Activated T-cell treated with anti-CD3 and anti-CD28 coated beads for 4 hours (primary cell): Measurements from ENCODE around the gene COG5.

Experiments
- DNase-seq: peaks from one replicate; pipeline ENCODE4 v3.0.0-alpha.2; 2020

COG5 gene

DNA sequence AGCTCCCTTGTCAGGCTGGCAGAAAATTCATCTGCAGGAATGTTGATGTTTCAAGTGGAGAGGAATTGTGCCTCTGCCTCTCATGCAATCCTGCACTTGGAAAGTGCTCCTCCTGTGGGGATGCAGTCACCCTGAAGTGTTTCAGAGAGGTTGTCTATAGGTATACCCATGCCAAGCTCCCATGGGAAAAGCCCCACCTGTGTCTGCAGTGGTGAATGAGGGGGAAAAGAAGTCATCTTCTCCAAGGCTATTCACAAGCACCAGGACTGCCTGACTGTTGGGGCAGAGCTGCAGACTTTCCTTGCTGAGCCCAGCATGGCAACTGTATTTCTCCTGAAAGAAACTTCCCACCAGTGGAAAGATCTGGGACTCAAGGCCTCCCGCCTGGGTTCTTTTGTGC, 58.4 kb downstream of the COG5 start:
- no peak for DNase-seq

GRCh38 chr7:107503687-107504086, 60.0 kb downstream of the COG5 start:
- DNase-seq = no peak

DNA sequence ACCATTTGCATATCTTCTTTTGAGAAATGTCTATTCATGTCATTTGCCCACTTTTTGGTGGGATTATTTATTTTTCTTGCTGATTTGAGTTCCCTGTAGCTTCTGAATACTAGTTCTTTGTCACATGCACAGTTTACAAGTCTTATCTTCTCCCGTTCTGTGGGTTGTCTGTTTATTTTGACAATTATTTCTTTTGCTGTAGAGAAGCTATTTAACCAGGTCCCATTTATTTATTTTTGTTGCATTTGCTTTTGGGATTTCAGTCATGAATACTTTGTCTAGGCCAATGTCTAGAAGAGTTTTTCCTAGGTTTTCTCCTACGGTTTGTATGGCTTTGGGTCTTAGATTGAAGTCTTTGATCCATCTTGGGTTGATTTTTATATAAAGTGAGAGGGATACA, 60.9 kb downstream of the COG5 start:
- DNase-seq = no peak

GRCh38 chr7:107502154-107502553, 61.6 kb downstream of the COG5 start:
- no peak for DNase-seq

DNA sequence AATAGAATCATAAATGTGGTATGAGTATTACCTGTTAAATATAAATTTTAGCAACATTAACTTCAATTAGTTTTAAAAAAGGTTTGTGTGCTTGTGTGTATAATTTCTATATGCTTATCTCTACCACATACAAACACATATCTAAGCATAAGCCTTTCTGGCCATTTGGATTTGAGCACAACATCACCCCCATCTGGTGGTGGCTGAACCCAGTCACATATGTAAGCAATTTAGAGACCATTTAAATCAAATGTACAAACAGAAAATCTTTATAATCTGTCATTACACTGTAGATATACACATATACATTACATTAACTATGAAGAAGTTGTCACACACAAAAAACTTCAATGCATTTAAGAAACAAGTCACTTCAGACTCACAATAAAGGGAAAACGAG, 62.1 kb downstream of the COG5 start:
- no peak for DNase-seq

GRCh38 chr7:107499731-107500130, 64.0 kb downstream of the COG5 start:
- DNase-seq = no peak

DNA sequence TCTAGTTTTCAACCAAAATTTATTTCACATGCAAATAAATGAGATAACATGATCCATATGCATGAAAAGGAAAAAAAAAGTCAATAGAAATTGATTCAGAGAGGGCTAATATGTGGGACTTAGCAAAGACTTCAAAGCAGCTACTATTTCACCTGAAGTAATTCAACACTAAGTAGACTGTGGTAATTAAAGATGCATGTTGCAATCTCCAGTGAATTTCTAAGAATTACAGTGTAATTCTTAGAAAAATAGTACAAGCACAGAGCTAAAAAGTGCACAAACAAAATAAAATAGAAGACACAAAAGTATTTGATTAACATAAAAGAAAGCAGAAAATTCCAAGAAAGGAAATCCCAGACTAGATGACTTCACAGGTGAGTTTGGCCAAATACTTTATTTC, 68.2 kb downstream of the COG5 start:
- DNase-seq = no peak

DNA sequence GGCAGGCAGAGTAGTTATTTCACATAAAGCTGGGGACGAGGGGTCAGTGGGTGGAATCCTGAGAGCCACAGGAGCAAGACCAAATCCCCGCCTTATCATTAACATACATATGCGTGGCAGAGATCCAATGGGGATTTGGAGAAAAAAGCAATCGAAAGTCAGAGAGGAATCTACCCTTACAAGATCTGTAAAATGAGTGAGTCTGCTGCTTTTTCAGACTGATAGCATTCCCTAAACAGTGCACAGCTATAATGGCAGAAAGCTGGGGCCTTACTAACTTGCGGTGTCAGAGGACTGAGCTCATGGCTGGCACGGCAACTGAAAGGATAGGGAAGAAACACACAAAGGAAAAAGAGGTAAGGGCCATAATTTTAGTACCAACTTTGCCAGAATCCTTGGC, 68.8 kb downstream of the COG5 start:
- no peak for DNase-seq

GRCh38 chr7:107494315-107494751, 69.4 kb downstream of the COG5 start:
- DNase-seq = no peak

- no peak for DNase-seq
Observed at GRCh38 chr7:107492875-107493274, 70.8 kb downstream of the COG5 start.

DNA sequence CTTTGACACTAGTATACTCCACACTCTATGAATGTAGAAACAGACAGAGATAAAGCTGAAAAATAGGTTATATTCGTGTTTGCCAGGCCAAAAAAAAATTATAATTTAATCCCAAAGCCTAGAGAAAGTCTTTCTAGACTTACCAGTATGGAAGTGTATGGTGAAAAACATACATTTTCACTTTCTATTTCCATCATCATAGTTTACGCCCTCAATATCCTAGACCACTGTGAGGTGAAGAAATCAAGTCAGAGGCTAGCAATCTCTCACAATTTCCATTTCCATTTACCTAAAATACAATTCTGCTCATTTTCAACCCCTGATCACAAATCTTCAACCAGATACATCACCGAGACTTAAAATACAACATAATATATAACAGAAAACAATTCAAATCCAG, 77.7 kb downstream of the COG5 start:
- DNase-seq = no peak

GRCh38 chr7:107482571-107482970, 81.1 kb downstream of the COG5 start:
- no peak for DNase-seq

DNA sequence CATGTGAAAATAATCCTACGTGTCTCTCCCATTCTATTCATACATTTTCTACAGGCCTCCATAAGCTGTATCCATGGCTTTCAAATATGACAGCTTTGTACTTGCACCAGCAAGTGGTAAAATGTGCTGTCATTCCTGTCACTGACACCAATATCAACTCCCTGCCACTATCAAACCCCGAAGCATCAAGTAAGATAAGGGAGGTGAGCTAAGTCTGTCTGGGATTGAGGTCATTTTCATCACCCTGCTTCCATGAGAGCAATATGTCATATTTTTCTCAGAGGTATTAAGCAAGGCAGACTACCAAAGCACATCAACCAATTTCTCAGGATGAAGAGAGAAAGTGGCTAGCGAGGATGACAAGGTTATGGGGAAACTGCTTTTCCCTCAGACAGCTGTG, 82.8 kb downstream of the COG5 start:
- DNase-seq = no peak

DNA sequence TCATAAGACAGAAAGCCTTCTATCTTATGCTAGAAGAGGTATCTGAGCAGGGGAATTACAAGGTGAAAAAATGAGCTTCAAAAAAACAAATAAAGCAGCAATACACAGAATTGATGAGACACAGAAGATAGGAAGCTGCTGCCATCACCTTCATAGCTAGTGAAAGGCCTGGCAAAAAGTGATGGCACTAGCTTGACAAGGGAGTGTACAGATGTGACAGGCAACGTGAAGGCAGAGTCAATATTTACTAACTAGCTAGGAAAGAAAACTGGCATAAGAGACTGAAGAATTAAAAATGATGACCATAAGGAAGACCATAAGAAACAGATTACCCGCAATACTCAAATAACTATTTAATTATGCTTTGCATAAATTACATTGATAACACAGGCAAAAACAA, 84.4 kb downstream of the COG5 start:
- DNase-seq = no peak

DNA sequence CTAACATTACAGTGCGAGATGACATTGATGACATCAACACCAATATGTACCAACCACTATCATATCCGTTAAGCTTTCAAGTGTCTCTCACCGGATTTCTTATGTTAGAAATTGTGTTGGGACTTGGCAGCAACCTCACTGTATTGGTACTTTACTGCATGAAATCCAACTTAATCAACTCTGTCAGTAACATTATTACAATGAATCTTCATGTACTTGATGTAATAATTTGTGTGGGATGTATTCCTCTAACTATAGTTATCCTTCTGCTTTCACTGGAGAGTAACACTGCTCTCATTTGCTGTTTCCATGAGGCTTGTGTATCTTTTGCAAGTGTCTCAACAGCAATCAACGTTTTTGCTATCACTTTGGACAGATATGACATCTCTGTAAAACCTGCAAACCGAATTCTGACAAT, 89.6 kb downstream of the COG5 start:
- no peak for DNase-seq

GRCh38 chr7:107472116-107472515, 91.6 kb downstream of the COG5 start:
- no peak for DNase-seq

GRCh38 chr7:107471292-107472070, 92.2 kb downstream of the COG5 start:
- DNase-seq = no peak

GRCh38 chr7:107469929-107470328, 93.8 kb downstream of the COG5 start, which contains the start of gene GPR22:
GPR22 (plus strand) TSS chr7:107470057; CDS start chr7:107474061, 4,004 bp downstream.
- DNase-seq = no peak

GRCh38 chr7:107468824-107469223, 94.9 kb downstream of the COG5 start:
- DNase-seq = no peak

DNA sequence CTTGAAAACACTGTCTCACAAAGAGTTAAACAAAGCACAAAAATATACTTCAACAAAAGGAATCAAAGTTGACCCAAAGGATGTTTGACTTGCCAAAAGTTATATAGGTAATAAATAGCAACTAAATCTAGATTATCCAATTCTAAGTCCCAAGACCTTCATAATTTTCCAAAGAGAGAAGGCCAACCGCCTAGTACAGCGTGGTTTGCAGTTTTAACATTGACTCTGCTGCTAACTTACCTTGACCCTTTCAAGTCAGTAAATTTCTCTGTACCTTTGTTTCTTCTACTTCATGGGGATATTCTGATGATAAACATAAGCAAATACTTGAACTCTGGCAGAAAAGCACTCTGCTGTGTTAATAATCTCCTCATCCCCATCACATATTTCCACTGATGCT, 95.7 kb downstream of the COG5 start:
- no peak for DNase-seq

DNA sequence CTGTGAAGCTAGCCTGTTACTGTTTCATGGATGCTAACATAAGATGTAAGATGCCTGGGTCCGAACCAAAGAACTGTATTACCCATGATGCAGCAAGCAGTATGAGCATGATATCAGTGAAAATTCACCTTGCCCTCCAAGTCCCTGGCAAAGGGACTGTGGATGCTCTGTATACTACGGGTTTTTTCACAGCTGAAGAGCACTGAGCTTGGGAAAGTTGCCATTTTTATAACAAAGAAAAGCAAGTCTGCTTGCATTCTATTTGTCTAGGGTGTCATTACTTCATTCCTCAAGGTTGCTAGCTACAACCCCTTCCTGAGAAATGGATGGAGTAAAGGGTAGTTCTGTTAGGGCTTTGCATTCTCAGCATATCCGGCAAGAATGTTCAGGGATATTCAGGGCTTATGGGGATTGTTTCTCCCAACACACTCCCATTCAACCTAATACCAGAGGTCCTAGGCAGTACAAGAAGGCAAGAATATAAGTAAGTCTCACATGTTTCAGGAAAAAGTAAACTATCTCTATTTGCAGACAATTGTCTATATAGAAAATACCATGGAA, 99.0 kb downstream of the COG5 start:
- no peak for DNase-seq

DNA sequence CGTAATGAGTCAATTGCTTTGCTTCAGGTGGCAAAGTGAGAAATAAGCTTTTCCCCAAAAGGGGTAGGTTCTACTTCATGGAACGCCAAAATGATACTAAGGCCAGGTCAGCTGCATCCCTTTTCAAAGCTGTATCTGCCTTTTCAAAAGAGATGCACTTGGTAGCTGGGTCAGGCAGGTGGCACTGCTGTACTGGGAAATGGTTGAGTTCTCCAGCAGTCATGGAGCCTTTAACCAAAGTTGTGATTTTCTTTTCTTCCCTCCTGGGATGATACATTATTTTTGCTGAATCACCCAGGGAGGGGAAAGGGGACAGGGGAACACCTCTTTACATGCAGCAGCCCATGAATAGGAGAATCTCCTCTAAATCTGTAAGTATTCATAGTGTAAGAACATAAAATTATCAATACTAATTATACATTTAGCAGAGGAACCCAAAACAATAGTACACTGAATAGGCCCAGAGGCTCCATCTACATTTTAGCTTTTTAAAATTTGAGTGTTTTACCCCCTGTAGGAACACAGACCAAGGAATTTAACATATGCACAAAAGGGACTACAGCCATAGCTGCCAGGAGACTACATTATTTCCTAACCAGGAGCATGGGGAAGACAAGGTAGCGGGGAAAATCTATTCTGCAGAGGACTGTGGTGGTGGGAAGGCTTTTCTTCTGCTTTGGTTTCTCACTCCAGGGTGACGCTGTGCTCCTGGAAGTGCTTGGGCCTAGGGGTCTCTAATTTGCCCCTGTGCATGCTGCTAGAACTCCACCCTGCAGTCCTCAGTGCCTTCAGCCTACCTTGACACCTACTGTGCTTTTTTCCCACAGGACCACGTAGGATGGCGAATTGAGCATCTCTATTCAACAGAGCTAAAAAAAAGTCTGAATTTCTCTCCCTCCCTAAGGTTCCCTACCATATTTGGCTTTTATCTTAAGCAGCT, 100.3 kb downstream of the COG5 start:
- no peak for DNase-seq

DNA sequence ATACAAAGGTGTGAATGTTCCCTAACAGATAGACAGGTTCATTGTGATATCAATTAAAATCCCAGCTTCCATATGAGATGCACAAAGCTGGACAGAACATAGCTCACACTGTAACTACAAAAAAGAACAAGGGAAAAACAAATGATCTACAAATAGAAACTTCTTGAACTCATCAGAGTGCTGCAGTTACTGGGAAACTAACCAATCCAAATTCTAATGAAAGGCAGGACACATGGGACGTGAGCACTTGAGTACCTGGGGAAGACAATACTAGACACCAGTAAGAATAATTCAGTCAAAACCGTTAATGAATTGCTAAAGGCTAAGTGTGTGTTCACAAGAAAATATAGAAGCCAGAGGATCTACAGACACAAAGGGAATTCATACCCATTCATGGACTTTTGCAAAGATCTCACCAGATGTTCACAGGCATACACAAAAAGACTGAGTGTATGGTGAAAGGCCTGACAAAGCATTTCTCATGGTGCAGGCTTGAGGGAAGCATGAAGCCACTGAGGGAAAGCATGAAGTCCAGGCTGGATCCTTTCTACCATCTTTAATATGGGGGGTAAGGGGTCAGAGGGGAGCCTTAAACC, 101.7 kb downstream of the COG5 start:
- no peak for DNase-seq
